Renal cortex interstitium (tissue), 11 donors: ENCODE measurements around the gene MAN1A1. TPM values are rescaled to one million over a fixed set of nuclear protein-coding genes. Genes with fewer than 3 reads are reported as not detected.

Experiments used
- DNase-seq, 11 donors: peaks; one replicate each; pipeline ENCODE4 v3.0.0-alpha.2; 2013; ENCODE audit warnings: low read depth in 9 of 11, low spot score in 4 of 11; ENCODE audit errors: extremely low read depth in 1 of 11
- polyA plus RNA-seq, 3 donors: library from polyadenylated mRNA; unstranded; fragments of 120-200 nt; gene quantifications; one replicate each; pipeline ENCODE4 v1.2.1, GENCODE V29; 2013; ENCODE audit not compliant: insufficient read length in 3 of 3

Gene MAN1A1
- polyA plus RNA-seq, 3 donors, result 78.0 to 94.4 (median 93.6) TPM

- no peak for DNase-seq
Observed at GRCh38 chr6:119192200-119192599, 157.4 kb downstream of the MAN1A1 start.

- no peak for DNase-seq
Observed at GRCh38 chr6:119190176-119190575, 159.4 kb downstream of the MAN1A1 start.

GRCh38 chr6:119189498-119189897 is 160.1 kb downstream of the MAN1A1 start:
- DNase-seq, result no peak

- DNase-seq, result no peak
Observed at GRCh38 chr6:119187596-119187995, 162.0 kb downstream of the MAN1A1 start.

- no peak for DNase-seq
Observed at GRCh38 chr6:119186490-119186889, 163.1 kb downstream of the MAN1A1 start.

- DNase-seq, result no peak
Observed at GRCh38 chr6:119184008-119184648, 165.4 kb downstream of the MAN1A1 start.

GRCh38 chr6:119183457-119183856 is 166.1 kb downstream of the MAN1A1 start:
- no peak for DNase-seq

- no peak for DNase-seq
Observed at GRCh38 chr6:119182875-119183274, 166.7 kb downstream of the MAN1A1 start.

- DNase-seq, result no peak
Observed at GRCh38 chr6:119182216-119182803, 167.3 kb downstream of the MAN1A1 start.

- DNase-seq, result no peak
Observed at GRCh38 chr6:119181046-119181445, 168.5 kb downstream of the MAN1A1 start.

- DNase-seq, result no peak
Observed at GRCh38 chr6:119179842-119180241, 169.7 kb downstream of the MAN1A1 start.

- no peak for DNase-seq
Observed at GRCh38 chr6:119179062-119179461, 170.5 kb downstream of the MAN1A1 start.

GRCh38 chr6:119176445-119176844 is 173.1 kb downstream of the MAN1A1 start:
- DNase-seq, result no peak

- no peak for DNase-seq
Observed at GRCh38 chr6:119174879-119175817, 174.4 kb downstream of the MAN1A1 start.

- no peak for DNase-seq
Observed at GRCh38 chr6:119174085-119174445, 175.5 kb downstream of the MAN1A1 start.

- DNase-seq, result no peak
Observed at GRCh38 chr6:119173249-119174084, 176.1 kb downstream of the MAN1A1 start.

GRCh38 chr6:119172824-119173223 is 176.7 kb downstream of the MAN1A1 start:
- no peak for DNase-seq

GRCh38 chr6:119171864-119172588 is 177.5 kb downstream of the MAN1A1 start:
- no peak for DNase-seq
